Epithelial cell of proximal tubule (primary cell): Measurements from ENCODE around the gene ISOC1. TPM values are rescaled to one million over a fixed set of nuclear protein-coding genes. Genes with fewer than 3 reads are reported as not detected.
A peak's percentile ranks its signal among the peaks of the same experiment; 100 is the strongest.

Experiments
- DNase-seq: peaks from one replicate; pipeline ENCODE4 v3.0.0-alpha.2; 2011; ENCODE audit warnings: low read depth
- H3K4me3 ChIP-seq: 2 replicates; pipeline ENCODE4 v1.5.1; 2011; ENCODE audit warnings: low read depth, mild to moderate bottlenecking, low read length
- total RNA-seq: library from RNA; depleted of rRNA; stranded (reverse); fragments of >200 nt; gene quantifications from 2 replicates; pipeline ENCODE4 v1.2.3, GENCODE V29; 2015
- TF ChIP-seq, protein P1 (sequence below): conservative IDR thresholded peaks from 2 replicates; pipeline ENCODE4 v1.5.1; 2012; ENCODE audit warnings: low read depth, mild to moderate bottlenecking, low read length

The ISOC1 gene
- total RNA-seq, 1 donor from 2014 or later, result 31.0 TPM

DNA sequence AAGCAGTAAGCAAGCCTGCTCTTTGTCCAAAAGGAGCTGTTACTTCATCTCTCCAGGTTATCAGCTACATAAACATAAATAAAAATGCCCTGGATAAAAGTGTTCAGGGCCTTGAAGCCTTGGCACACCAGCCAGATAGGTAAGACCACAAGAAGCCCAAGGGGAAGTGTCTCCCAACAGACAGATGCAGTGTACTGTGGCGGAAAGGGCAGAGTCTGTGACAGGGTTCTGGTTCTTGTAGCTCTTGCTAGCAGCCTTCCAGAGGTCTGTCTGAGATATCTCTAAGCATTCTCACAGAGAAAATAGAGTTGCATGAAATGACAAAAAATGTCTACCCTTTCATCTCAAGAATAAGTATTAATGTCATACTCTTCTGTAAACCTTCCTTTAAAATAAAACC is 30.1 kb downstream of the ISOC1 start:
- TF ChIP-seq, protein P1, sequence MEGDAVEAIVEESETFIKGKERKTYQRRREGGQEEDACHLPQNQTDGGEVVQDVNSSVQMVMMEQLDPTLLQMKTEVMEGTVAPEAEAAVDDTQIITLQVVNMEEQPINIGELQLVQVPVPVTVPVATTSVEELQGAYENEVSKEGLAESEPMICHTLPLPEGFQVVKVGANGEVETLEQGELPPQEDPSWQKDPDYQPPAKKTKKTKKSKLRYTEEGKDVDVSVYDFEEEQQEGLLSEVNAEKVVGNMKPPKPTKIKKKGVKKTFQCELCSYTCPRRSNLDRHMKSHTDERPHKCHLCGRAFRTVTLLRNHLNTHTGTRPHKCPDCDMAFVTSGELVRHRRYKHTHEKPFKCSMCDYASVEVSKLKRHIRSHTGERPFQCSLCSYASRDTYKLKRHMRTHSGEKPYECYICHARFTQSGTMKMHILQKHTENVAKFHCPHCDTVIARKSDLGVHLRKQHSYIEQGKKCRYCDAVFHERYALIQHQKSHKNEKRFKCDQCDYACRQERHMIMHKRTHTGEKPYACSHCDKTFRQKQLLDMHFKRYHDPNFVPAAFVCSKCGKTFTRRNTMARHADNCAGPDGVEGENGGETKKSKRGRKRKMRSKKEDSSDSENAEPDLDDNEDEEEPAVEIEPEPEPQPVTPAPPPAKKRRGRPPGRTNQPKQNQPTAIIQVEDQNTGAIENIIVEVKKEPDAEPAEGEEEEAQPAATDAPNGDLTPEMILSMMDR, result no peak
- no peak overlapping the region for H3K4me3 ChIP-seq
- DNase-seq, result no peak

DNA sequence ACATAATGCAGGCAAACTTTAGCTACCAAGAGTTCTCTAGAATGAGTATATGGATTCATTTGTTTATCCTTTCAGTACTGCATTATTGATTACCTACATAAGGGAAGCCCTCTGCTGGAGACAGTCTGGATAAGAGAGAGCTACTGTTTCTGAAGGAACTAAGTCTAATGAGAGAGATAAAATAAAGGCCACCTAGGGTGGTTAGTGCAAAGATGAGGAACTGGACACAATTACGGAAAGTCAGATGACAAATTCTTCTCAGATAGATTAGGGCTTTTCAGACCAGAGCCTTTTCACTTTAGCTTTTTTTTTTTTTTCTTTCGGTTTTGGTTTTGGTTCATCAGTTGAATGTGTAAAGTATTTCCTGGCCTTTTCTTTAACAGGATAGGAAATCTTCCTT is 31.3 kb downstream of the ISOC1 start:
- TF ChIP-seq, protein P1, result no peak
- DNase-seq, result no peak

DNA sequence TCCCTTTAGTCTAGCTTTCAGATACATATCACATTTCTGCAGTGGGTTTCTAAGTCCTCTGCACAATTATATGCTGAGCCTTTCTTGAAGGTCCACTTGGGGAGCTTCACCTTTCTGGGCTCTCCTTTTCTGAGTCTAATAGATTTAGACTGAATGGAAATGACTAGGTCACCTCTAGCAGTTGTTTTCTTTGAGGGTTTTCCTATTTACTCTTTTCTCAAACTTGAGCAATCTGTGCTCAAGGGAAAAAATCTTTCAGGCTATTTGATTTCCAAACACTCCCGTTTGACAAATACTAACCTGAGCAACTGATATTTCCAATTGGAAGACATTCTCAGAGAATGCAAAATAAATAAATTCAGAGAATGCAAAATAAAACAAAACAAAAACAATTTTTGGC is 39.0 kb downstream of the ISOC1 start:
- DNase-seq, result no peak
- TF ChIP-seq, protein P1, result no peak
- H3K4me3 ChIP-seq, result no peak overlapping the region

More for the DNA sequence above, 31.3 kb downstream of the ISOC1 start:
- H3K4me3 ChIP-seq, result no peak overlapping the region

DNA sequence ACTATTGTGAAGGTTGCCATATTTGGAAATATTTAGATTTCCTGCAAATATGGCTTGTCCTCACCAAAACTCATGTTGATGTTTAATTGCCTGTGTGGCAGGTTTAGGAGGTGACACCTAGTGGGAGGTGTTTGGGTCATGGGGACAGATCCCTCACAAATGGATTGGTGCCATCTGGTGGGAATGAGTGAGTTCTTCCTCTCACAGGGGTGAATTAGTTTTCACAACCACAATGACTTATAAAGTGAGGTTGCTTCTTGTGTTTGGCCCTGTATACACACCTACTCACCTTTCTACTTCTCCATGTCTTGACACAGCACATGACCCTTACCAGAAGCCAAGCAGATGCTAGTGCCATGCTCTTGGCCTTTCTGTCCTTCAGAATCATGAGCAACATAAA is 41.1 kb downstream of the ISOC1 start:
- DNase-seq, result no peak
- H3K4me3 ChIP-seq, result no peak overlapping the region
- TF ChIP-seq, protein P1, result peak; percentile 27

DNA sequence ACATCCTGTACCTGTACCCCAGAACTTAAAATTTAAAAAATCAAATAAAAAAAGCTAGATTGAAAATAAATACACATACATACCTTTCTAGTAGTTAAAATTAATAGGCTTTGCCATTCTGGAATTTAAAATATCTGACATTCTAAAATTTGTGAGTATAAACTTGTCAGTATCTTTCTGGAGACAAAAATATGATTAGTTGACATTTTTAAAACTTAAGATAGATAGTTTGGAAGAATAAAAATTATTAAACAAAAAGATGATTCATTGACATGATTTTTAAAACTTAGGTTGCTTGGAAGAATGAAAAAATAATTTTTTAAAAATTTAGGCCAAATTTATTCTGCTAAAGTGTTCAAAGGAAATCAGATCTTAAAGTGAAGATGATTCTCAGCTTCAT is 43.1 kb downstream of the ISOC1 start:
- H3K4me3 ChIP-seq, result no peak overlapping the region
- TF ChIP-seq, protein P1, result no peak
- DNase-seq, result no peak

DNA sequence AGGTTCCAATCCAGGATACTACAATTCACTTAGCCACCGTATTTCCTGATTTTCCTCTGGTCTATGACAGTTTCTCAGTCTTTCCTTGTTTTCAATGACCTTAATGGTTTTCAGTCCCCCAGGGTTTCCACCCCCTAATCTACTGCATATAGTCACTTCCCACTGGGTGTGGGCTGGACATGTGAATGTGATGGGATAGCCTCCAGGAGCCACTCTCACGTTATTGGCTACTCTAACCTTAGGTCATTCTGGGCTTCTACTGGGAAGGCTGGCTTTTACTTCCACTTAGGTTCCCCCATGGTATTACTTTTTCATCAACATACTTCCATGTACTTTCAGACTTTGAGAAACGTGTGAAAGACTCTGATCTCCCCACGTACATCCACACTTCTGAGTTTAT is 46.5 kb downstream of the ISOC1 start:
- TF ChIP-seq, protein P1, result no peak
- no peak for DNase-seq

DNA sequence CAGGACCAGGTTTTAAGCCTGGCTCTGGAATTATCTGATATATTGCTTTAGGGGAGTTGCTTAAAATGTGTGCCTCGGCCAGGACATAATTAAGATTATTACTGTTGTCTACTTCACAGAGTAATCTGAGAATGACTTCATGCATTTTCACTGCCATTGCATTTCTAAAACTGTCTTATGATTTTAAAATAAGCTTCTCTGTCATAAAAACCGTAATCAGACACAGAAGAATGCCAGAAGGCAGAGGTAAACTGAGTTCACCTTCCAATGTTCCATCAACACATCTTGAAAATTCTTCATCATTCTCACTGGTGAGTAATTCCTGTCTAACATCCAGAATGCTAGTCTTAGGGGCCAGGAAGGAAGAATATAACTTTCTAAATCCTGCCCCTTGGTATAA is 47.1 kb downstream of the ISOC1 start:
- TF ChIP-seq, protein P1, result no peak
- DNase-seq, result no peak
- H3K4me3 ChIP-seq, result no peak overlapping the region

More for the DNA sequence above, 46.5 kb downstream of the ISOC1 start:
- H3K4me3 ChIP-seq, result no peak overlapping the region
